Tibial nerve (tissue), 4 donors: Measurements from ENCODE around the gene GHRH. TPM values are rescaled to one million over a fixed set of nuclear protein-coding genes. Genes with fewer than 3 reads are reported as not detected.
A peak's percentile ranks its signal among the peaks of the same experiment; 100 is the strongest.

Experiments
- DNase-seq, 2 donors: peaks; one replicate each; pipeline ENCODE4 v3.0.0-alpha.2; 2019; ENCODE audit warnings: low spot score in 2 of 2
- H3K27ac ChIP-seq, 4 donors: fragments of 200-600 bp; sonication (generic) in 3 of 4; one replicate each; pipeline ENCODE4 v1.5.1; 2017 to 2019; ENCODE audit warnings: mild to moderate bottlenecking in 1 of 4
- H3K27me3 ChIP-seq, 2 donors: fragments of 200-600 bp; sonication (generic) in 1 of 2; one replicate each; pipeline versions ENCODE4 v1.5.1 to v1.6.0; 2017 to 2019
- H3K36me3 ChIP-seq, 3 donors: fragments of 200-600 bp; sonication (generic); one replicate each; pipeline ENCODE4 v1.5.1; 2018 to 2019
- H3K4me1 ChIP-seq, 4 donors: fragments of 200-600 bp; sonication (generic) in 3 of 4; one replicate each; pipeline ENCODE4 v1.5.1; 2017 to 2019
- H3K4me3 ChIP-seq, 4 donors: fragments of 200-600 bp; sonication (generic) in 3 of 4; one replicate each; pipeline ENCODE4 v1.5.1; 2017 to 2019; ENCODE audit warnings: mild to moderate bottlenecking in 1 of 4, moderate library complexity in 1 of 4
- H3K9me3 ChIP-seq, 4 donors: fragments of 200-600 bp; sonication (generic) in 3 of 4; one replicate each; pipeline ENCODE4 v1.5.1; 2017 to 2019
- EP300 ChIP-seq, 2 donors: sonication (generic); formaldehyde crosslinking; IDR thresholded peaks; one replicate each; pipeline ENCODE4 v1.6.1; 2017; ENCODE audit warnings: antibody characterized with exemption in 2 of 2, mild to moderate bottlenecking in 1 of 2
- POLR2A ChIP-seq, 2 donors: fragments of 450-650 bp; IDR thresholded peaks; one replicate each; pipeline ENCODE4 v1.6.1; 2017; ENCODE audit warnings: antibody characterized with exemption in 2 of 2, mild to moderate bottlenecking in 2 of 2, moderate library complexity in 2 of 2
- WGBS, 2 donors: methylation state at CpG; one replicate each; pipeline ENCODE4 v1.1.5; 2018; 5-methylcytosine and 5-hydroxymethylcytosine counted together
- total RNA-seq, 4 donors: library from RNA; depleted of rRNA; stranded (reverse); fragments of >200 nt; gene quantifications; one replicate each; pipeline ENCODE4 v1.1.0, GENCODE V29; 2016
- TF ChIP-seq, protein P1 (sequence below), 5 experiments: fragments of 200-600 bp in 3 of 5; fragments of 450-650 bp in 2 of 5; sonication (generic) in 3 of 5; IDR thresholded peaks; one replicate each; pipeline ENCODE4 v1.5.1; 2016 to 2019; ENCODE audit warnings: antibody characterized with exemption in 5 of 5, mild to moderate bottlenecking in 3 of 5, moderate library complexity in 2 of 5

The GHRH gene
- total RNA-seq, 4 donors from 2014 or later = not detected

DNA sequence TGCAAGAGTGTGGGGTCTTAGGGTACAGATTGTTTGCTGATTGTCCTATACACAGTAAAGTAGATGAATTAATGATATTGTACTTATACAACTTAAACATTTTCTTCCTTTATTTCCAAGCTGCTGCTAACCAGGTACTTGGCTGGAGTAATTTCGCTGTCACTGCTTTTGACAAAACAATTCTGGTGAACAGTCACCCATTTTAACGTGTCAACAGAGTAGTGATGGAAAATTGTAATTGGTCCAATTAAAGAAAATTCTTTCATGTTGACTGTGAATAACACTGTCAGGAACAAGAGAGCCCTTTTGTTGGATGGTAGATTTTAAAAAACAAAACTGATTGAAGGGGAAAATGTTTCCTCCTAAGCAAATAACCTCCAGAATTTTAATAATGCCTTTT lies 55.8 kb downstream of the GHRH start:
- no peaks in the 10 kb centered on the region for H3K27me3 ChIP-seq
- peak overlapping the region in 2 of 4 donors; percentile 11 to 23 for H3K27ac ChIP-seq
- no peak for TF ChIP-seq EP300 (IDR thresholded peaks at IDR 0.05)
- TF ChIP-seq, protein P1, sequence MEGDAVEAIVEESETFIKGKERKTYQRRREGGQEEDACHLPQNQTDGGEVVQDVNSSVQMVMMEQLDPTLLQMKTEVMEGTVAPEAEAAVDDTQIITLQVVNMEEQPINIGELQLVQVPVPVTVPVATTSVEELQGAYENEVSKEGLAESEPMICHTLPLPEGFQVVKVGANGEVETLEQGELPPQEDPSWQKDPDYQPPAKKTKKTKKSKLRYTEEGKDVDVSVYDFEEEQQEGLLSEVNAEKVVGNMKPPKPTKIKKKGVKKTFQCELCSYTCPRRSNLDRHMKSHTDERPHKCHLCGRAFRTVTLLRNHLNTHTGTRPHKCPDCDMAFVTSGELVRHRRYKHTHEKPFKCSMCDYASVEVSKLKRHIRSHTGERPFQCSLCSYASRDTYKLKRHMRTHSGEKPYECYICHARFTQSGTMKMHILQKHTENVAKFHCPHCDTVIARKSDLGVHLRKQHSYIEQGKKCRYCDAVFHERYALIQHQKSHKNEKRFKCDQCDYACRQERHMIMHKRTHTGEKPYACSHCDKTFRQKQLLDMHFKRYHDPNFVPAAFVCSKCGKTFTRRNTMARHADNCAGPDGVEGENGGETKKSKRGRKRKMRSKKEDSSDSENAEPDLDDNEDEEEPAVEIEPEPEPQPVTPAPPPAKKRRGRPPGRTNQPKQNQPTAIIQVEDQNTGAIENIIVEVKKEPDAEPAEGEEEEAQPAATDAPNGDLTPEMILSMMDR (IDR thresholded peaks at IDR 0.05) = no peak
- TF ChIP-seq POLR2A (IDR thresholded peaks at IDR 0.05) = no peak
- peaks cover 4 to 86% (median 26%) of the 10 kb centered on the region in 3 donors for H3K36me3 ChIP-seq
- H3K4me3 ChIP-seq = no peak overlapping the region
- H3K9me3 ChIP-seq = no peaks in the 10 kb centered on the region
- H3K4me1 ChIP-seq = peaks cover 0 to 27% (median 2%) of the 10 kb centered on the region in 4 donors
- 48 to 57% methylated on average over 2 of the region's 2 CpGs for WGBS, 2 donors
- no peak for DNase-seq

DNA sequence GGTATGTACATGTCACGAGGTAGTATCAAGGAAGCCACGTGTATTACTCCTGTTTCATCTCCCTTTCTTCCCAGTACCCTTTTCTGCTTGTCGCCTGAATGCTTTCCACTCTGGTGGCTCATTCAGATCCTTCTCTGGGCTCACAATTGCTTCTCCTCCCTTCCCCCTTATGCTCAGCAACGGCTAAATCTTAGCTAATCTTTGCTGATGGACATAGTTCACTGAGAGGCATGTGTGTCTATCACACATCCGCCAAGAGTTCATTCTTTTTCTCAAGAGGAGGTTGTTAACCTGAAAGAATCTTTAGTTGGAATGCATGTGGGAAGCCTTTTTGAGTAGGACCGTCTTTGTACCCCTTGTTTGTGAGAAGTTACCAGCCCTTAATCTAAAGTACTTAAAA lies 56.5 kb downstream of the GHRH start:
- Histone ChIP-seq H3K27me3 (no peaks in the 10 kb centered on the region), H3K4me3 (no peak overlapping the region), H3K36me3 (peaks cover 6 to 86% (median 26%) of the 10 kb centered on the region in 3 donors), H3K9me3 (no peaks in the 10 kb centered on the region), H3K27ac (peak overlapping the region in 1 of 4 donors; percentile 11), H3K4me1 (peaks cover 0 to 27% (median 2%) of the 10 kb centered on the region in 4 donors)
- WGBS, 2 donors = 60% methylated on average over 6 of the region's 6 CpGs
- TF ChIP-seq POLR2A (IDR thresholded peaks at IDR 0.05) (no peak), EP300 (IDR thresholded peaks at IDR 0.05) (no peak)
- TF ChIP-seq, protein P1 (IDR thresholded peaks at IDR 0.05) = no peak
- no peak for DNase-seq

DNA sequence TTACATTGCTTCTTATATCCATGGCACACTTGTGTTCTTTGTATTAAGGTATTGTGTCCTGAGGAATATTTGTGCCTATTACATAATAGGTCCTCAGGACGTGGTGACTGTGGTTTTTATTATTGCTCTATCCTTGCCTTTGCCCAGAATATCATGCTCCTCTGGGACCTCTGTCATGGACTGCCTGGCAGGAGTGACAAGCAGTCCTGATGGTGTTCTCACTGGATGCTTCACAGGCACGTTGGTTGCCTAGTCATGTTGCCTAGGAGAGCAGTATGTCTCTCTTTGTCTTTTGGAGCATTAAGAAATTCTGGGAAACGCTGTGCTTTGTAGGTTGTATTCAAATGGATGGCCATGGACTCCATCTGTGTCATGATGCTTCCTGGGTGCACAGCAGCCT lies 57.6 kb downstream of the GHRH start:
- no peak for DNase-seq
- no peak overlapping the region for H3K4me3 ChIP-seq
- WGBS, 2 donors = 68 to 73% methylated on average over 3 of the region's 3 CpGs
- no peak overlapping the region for H3K27ac ChIP-seq
- peaks cover 0 to 27% (median 2%) of the 10 kb centered on the region in 4 donors for H3K4me1 ChIP-seq
- H3K27me3 ChIP-seq = no peaks in the 10 kb centered on the region
- TF ChIP-seq POLR2A (IDR thresholded peaks at IDR 0.05) (no peak), EP300 (IDR thresholded peaks at IDR 0.05) (no peak)
- TF ChIP-seq, protein P1 (IDR thresholded peaks at IDR 0.05) = no peak
- peaks cover 6 to 86% (median 26%) of the 10 kb centered on the region in 3 donors for H3K36me3 ChIP-seq
- no peaks in the 10 kb centered on the region for H3K9me3 ChIP-seq

DNA sequence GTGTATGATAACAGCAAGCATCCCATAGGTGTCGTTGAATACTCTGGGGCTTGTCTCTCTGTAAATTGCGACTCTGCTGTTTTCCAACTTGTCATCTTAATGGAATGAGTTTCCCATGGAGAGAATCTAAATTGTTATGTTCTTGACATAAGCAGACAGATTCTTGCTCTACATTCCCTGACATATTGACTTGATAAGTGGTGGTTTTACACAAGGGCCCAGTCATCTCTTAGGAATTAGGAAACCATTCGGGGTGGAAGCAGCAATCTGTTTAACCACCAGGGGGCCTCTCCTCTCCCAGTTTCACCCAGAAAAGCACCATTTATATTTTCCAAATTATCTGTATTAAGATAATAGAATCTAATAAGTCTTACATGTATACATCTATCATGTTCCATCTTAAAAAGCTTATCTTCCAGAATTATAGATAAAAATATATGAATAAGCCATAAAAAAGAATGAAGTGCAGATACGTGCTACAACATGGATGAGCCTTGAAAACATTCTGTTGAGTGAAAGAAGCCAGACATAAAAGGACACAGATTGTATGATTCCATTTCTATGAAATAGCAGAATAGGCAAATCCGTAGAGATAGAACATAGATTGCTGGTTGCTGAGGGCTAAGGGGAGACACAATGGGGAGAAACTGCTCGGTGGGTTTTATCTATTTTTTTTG lies 59.2 kb downstream of the GHRH start:
- no peak for TF ChIP-seq POLR2A (IDR thresholded peaks at IDR 0.05)
- TF ChIP-seq, protein P1 (IDR thresholded peaks at IDR 0.05) = peak; percentile 55 to 82 (median 71)
- peak in 1 of 2 donors; percentile 25 for TF ChIP-seq EP300 (IDR thresholded peaks at IDR 0.05)
- Histone ChIP-seq H3K36me3 (peaks cover 6 to 85% (median 15%) of the 10 kb centered on the region in 3 donors), H3K4me1 (peaks cover 0 to 27% (median 2%) of the 10 kb centered on the region in 4 donors), H3K27ac (peak overlapping the region in 3 of 4 donors; percentile 22 to 79 (median 65)), H3K9me3 (no peaks in the 10 kb centered on the region), H3K4me3 (no peak overlapping the region), H3K27me3 (no peaks in the 10 kb centered on the region)
- WGBS, 2 donors = 54 to 55% methylated on average over 6 of the region's 6 CpGs
- peak in 1 of 2 donors; percentile 51 for DNase-seq

DNA sequence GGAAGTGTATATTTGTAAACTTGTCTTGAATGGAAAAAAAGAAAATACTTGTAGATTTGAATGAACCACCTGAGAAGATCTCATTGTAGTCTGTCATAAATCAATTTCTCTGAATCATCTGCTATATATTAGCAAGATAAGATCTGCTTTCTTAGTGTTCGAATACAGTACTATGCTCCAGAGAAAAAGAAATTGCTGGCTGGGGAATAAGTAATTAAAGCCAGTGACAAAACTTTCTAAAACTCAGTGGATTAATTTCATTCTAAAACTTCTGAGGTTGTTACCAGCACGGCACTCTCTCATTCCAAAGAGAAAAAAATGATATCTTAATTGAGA lies 59.8 kb downstream of the GHRH start:
- no peak for DNase-seq
- peaks cover 6 to 85% (median 9%) of the 10 kb centered on the region in 3 donors for H3K36me3 ChIP-seq
- no peaks in the 10 kb centered on the region for H3K9me3 ChIP-seq
- 51 to 62% methylated on average over 2 of the region's 2 CpGs for WGBS, 2 donors
- peaks cover 0 to 34% (median 2%) of the 10 kb centered on the region in 4 donors for H3K4me1 ChIP-seq
- TF ChIP-seq EP300 (IDR thresholded peaks at IDR 0.05) (no peak), POLR2A (IDR thresholded peaks at IDR 0.05) (no peak)
- TF ChIP-seq, protein P1 (IDR thresholded peaks at IDR 0.05) = no peak
- H3K27me3 ChIP-seq = no peaks in the 10 kb centered on the region
- no peak overlapping the region for H3K4me3 ChIP-seq
- H3K27ac ChIP-seq = peak overlapping the region in 3 of 4 donors; percentile 34 to 79 (median 65)
